Panc1 (cell line): ENCODE results near the gene RFC2. TPM values are rescaled to one million over a fixed set of nuclear protein-coding genes. Genes with fewer than 3 reads are reported as not detected.

ENCODE experiments used
- ATAC-seq: fragments of 200-7000 bp; cut with Tn5 transposase; 2 replicates; pipeline ENCODE4 v1.9.1; 2020; ENCODE audit warnings: mild to moderate bottlenecking, moderate library complexity
- BruUV-seq: library from RNA; stranded (reverse); fragments of 400-500 nt; replicated peaks from 2 replicates; lab custom pipeline; 2021; lab: Mats Ljungman, UMichigan
- CTCF ChIA-PET: fragments of 300-600 bp; sonication (Branson Sonifier 250); formaldehyde crosslinking; loops from one replicate; lab custom pipeline; 2022; ENCODE audit warnings: antibody characterized with exemption; lab: Charles Lee
- POLR2A ChIA-PET: fragments of 300-600 bp; sonication (Branson Sonifier 250); formaldehyde crosslinking; loops from one replicate; lab custom pipeline; 2022; ENCODE audit warnings: antibody characterized with exemption; lab: Charles Lee
- DNase-seq: peaks from one replicate; pipeline ENCODE4 v3.0.0-alpha.2; 2010; ENCODE audit warnings: low read depth, low spot score
- H3K27ac ChIP-seq: 2 replicates; pipeline ENCODE4 v1.5.1; 2011; ENCODE audit warnings: mild to moderate bottlenecking, low read length, inconsistent platforms
- H3K27me3 ChIP-seq: fragments of 200-500 bp; sonication (Bioruptor generic); 2 replicates; pipeline ENCODE4 v1.6.0; 2014; ENCODE audit warnings: low read length, inconsistent platforms; ENCODE audit not compliant: control insufficient read depth, insufficient read depth
- H3K36me3 ChIP-seq: fragments of 200-500 bp; sonication (Bioruptor generic); 2 replicates; pipeline ENCODE4 v1.5.1; 2014; ENCODE audit warnings: inconsistent platforms, mild to moderate bottlenecking, low read length, moderate library complexity; ENCODE audit not compliant: control insufficient read depth, insufficient read depth
- H3K4me1 ChIP-seq: 2 replicates; pipeline ENCODE4 v1.5.1; 2011; ENCODE audit warnings: inconsistent platforms, mild to moderate bottlenecking, low read length, moderate library complexity; ENCODE audit not compliant: control insufficient read depth, insufficient read depth
- H3K4me3 ChIP-seq, 2 experiments: 2 replicates each; pipeline ENCODE4 v1.5.1; 2011 to 2012; ENCODE audit warnings: low read depth in 2 of 2, low read length in 2 of 2, mild to moderate bottlenecking in 2 of 2, inconsistent platforms in 1 of 2, moderate library complexity in 1 of 2
- H3K9me3 ChIP-seq: fragments of 200-500 bp; sonication (Bioruptor generic); 2 replicates; pipeline ENCODE4 v1.5.1; 2014; ENCODE audit warnings: low read depth, mild to moderate bottlenecking, inconsistent platforms, low read length, moderate library complexity; ENCODE audit not compliant: control insufficient read depth, insufficient read depth
- CTCF ChIP-seq: fragments of 450-650 bp; IDR thresholded peaks from 2 replicates; pipeline ENCODE4 v1.5.1; 2017; ENCODE audit warnings: mild to moderate bottlenecking
- POLR2AphosphoS5 ChIP-seq: IDR thresholded peaks from 2 replicates; pipeline ENCODE4 v1.6.1; 2012; ENCODE audit warnings: mild to moderate bottlenecking, low read depth, low read length, moderate library complexity
- REST ChIP-seq, 2 experiments: IDR thresholded peaks; 2 replicates each; pipeline ENCODE4 v1.6.1; 2011 to 2012; ENCODE audit warnings: low read depth in 2 of 2, control low read depth in 1 of 2, low read length in 1 of 2, mild to moderate bottlenecking in 1 of 2, moderate library complexity in 1 of 2; ENCODE audit not compliant: insufficient read depth in 1 of 2
- SIN3A ChIP-seq: IDR thresholded peaks from 2 replicates; pipeline ENCODE4 v1.6.1; 2012; ENCODE audit warnings: low read depth, mild to moderate bottlenecking, low read length, moderate library complexity, borderline replicate concordance; ENCODE audit not compliant: insufficient read depth
- TCF7L2 ChIP-seq: IDR thresholded peaks from 2 replicates; pipeline ENCODE4 v1.6.1; 2011; ENCODE audit warnings: mild to moderate bottlenecking, low read depth, low read length, inconsistent platforms
- in situ Hi-C: cut with HindIII; loops from 2 replicates; pipeline ENCODE4 v1.10.0; 2016; ENCODE audit warnings: low sequenced_read_pairs, low pct_unique_long_range_greater_than_20kb
- intact Hi-C: fragments of 100-400 bp; cut with micrococcal nuclease; formaldehyde crosslinking; loops from one replicate; pipeline ENCODE4 v1.10.0; 2022; ENCODE audit not compliant: unreplicated experiment
- total RNA-seq: library from RNA; stranded (reverse); gene quantifications from one replicate; pipeline ENCODE4 v1.2.1, GENCODE V29; 2021; ENCODE audit not compliant: unreplicated experiment

The RFC2 gene
- total RNA-seq, 1 experiment from 2014 or later = 56.2 TPM

- Histone ChIP-seq H3K27me3 (no peaks in the 10 kb centered on the region), H3K27ac (no peak overlapping the region), H3K9me3 (no peaks in the 10 kb centered on the region), H3K4me1 (no peaks in the 10 kb centered on the region), H3K36me3 (peaks cover 34% of the 10 kb centered on the region), H3K4me3 (no peak overlapping the region)
- TF ChIP-seq CTCF (no peak), TCF7L2 (no peak), REST (IDR thresholded peaks at IDR 0.05; ENCODE audit: insufficient read depth in 1 of 2, low read depth in 2 of 2, low read length in 1 of 2) (no peak), POLR2AphosphoS5 (no peak), SIN3A (no peak)
- ATAC-seq = no peak
- ChIA-PET POLR2A (no interaction called here), CTCF (interaction anchor here (0.9 kb wide), 1 partner anchor 206 kb away, joined by 6 read pairs; no protein-coding TSS in a partner anchor)
- DNase-seq = no peak
- in situ Hi-C loops (no loop called here), intact Hi-C loops (no loop called here)
- no TSS peak for BruUV-seq
These were observed 59.5 kb downstream of the RFC2 start for GRCh38 chr7:74194686-74195085.

GRCh38 chr7:74193913-74194312, 60.3 kb downstream of the RFC2 start:
- BruUV-seq = no TSS peak
- no peak for ATAC-seq
- Histone ChIP-seq H3K36me3 (peaks cover 42% of the 10 kb centered on the region), H3K4me1 (no peaks in the 10 kb centered on the region), H3K9me3 (no peaks in the 10 kb centered on the region), H3K4me3 (no peak overlapping the region), H3K27ac (no peak overlapping the region), H3K27me3 (no peaks in the 10 kb centered on the region)
- in situ Hi-C loops (no loop called here), intact Hi-C loops (no loop called here)
- ChIA-PET POLR2A (interaction anchor here (0.5 kb wide), 1 partner anchor 126 kb away, joined by 3 read pairs; no protein-coding TSS in a partner anchor), CTCF (interaction anchor here (0.9 kb wide), 1 partner anchor 207 kb away, joined by 6 read pairs; no protein-coding TSS in a partner anchor)
- no peak for TF ChIP-seq SIN3A
- no peak for TF ChIP-seq POLR2AphosphoS5
- no peak for TF ChIP-seq REST (IDR thresholded peaks at IDR 0.05; ENCODE audit: insufficient read depth in 1 of 2, low read depth in 2 of 2, low read length in 1 of 2)
- TF ChIP-seq TCF7L2 = no peak
- no peak for TF ChIP-seq CTCF
- DNase-seq = no peak
